SK-N-SH (cell line): ENCODE measurements around the gene NT5DC3.

ENCODE experiments used
- EP300 ChIP-seq, 2 experiments: IDR thresholded peaks; 2 replicates each; pipeline versions ENCODE4 v1.4.0 to v1.6.1; 2012; ENCODE audit warnings: borderline replicate concordance in 1 of 2, low read depth in 1 of 2, low read length in 1 of 2
- FOXM1 ChIP-seq: IDR thresholded peaks from 2 replicates; pipeline ENCODE4 v1.4.0; 2012; ENCODE audit warnings: low read depth, mild to moderate bottlenecking
- RAD21 ChIP-seq: IDR thresholded peaks from 2 replicates; pipeline ENCODE4 v1.6.1; 2012; ENCODE audit warnings: mild to moderate bottlenecking, low read length
- RCOR1 ChIP-seq: fragments of 150-350 bp; IDR thresholded peaks from 2 replicates; pipeline ENCODE4 v1.6.1; 2017; ENCODE audit warnings: antibody characterized with exemption, low read length
- SMC3 ChIP-seq: IDR thresholded peaks from 2 replicates; pipeline ENCODE4 v1.6.1; 2012; ENCODE audit warnings: low read depth, low read length, improper control_type of control experiment
- TF ChIP-seq, protein P1 (sequence below): fragments of 200-600 bp; sonication (generic); IDR thresholded peaks from 2 replicates; pipeline ENCODE4 v1.6.1; 2017; ENCODE audit warnings: antibody characterized with exemption, mild to moderate bottlenecking, moderate library complexity
- TF ChIP-seq, protein P2 (sequence below): IDR thresholded peaks from 2 replicates; pipeline ENCODE4; 2012

DNA sequence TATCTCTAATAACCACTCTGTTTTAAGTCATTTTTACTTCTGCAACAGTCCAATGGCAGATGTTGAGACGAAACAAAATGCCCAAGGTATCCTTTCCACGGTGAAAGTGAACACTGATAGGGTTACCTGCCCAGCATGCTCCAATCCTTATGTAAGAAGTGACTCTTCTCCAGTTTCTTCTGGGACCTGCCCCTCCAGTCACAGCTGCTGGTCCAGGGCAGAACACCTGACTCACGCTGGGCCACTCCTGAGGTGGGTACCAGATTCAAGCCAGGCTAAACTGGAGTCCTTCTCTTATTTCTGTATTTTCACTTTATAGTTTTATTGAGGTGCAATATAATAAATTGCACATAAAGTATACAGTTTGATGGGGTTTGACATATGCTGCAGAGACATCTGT lies 16.7 kb downstream of the NT5DC3 start:
- TF ChIP-seq, protein P1, sequence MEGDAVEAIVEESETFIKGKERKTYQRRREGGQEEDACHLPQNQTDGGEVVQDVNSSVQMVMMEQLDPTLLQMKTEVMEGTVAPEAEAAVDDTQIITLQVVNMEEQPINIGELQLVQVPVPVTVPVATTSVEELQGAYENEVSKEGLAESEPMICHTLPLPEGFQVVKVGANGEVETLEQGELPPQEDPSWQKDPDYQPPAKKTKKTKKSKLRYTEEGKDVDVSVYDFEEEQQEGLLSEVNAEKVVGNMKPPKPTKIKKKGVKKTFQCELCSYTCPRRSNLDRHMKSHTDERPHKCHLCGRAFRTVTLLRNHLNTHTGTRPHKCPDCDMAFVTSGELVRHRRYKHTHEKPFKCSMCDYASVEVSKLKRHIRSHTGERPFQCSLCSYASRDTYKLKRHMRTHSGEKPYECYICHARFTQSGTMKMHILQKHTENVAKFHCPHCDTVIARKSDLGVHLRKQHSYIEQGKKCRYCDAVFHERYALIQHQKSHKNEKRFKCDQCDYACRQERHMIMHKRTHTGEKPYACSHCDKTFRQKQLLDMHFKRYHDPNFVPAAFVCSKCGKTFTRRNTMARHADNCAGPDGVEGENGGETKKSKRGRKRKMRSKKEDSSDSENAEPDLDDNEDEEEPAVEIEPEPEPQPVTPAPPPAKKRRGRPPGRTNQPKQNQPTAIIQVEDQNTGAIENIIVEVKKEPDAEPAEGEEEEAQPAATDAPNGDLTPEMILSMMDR, result no peak
- TF ChIP-seq FOXM1 (no peak), SMC3 (no peak), EP300 (IDR thresholded peaks at IDR 0.05; ENCODE audit: borderline replicate concordance in 1 of 2, low read depth in 1 of 2, low read length in 1 of 2) (no peak), RAD21 (no peak), RCOR1 (no peak)
- TF ChIP-seq, protein P2, sequence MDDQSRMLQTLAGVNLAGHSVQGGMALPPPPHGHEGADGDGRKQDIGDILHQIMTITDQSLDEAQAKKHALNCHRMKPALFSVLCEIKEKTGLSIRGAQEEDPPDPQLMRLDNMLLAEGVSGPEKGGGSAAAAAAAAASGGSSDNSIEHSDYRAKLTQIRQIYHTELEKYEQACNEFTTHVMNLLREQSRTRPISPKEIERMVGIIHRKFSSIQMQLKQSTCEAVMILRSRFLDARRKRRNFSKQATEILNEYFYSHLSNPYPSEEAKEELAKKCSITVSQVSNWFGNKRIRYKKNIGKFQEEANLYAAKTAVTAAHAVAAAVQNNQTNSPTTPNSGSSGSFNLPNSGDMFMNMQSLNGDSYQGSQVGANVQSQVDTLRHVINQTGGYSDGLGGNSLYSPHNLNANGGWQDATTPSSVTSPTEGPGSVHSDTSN, result no peak
